NB4 (cell line): Measurements from ENCODE around the gene NOD1.

Experiments
- MYC ChIP-seq: IDR thresholded peaks from 2 replicates; pipeline ENCODE4 v1.6.1; 2011; ENCODE audit warnings: low read depth, low read length
- POLR2A ChIP-seq: IDR thresholded peaks from 2 replicates; pipeline ENCODE4 v1.6.1; 2011; ENCODE audit warnings: mild to moderate bottlenecking; ENCODE audit not compliant: insufficient read length; ENCODE audit errors: extremely low read depth
- TF ChIP-seq, protein P1 (sequence below): IDR thresholded peaks from one replicate; pipeline ENCODE4 v1.5.1; 2012; ENCODE audit warnings: low read depth, low read length
- TF ChIP-seq, protein P2 (sequence below): IDR thresholded peaks from 2 replicates; pipeline ENCODE4 v1.6.1; 2011; ENCODE audit warnings: low read depth, low read length

DNA sequence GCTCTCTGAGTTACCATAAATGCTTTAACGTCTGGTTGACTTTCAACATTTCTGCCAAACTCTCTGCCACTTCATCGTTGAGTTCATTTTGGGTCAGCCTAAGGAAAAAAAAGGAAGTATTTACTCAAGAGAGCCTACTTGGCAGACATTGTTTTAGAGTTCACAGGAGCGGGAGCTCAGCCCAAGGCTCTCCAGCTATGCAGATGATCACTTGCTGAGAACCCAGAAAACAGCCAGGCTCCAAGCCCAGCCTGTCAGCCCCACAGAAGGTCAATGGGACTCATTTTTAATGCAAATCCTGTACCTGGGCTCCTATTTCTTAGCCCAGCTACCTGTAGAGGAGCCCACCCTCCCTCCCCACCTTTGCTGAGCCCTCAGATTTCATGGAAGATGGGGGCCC lies 45.5 kb downstream of the NOD1 start:
- TF ChIP-seq, protein P1, sequence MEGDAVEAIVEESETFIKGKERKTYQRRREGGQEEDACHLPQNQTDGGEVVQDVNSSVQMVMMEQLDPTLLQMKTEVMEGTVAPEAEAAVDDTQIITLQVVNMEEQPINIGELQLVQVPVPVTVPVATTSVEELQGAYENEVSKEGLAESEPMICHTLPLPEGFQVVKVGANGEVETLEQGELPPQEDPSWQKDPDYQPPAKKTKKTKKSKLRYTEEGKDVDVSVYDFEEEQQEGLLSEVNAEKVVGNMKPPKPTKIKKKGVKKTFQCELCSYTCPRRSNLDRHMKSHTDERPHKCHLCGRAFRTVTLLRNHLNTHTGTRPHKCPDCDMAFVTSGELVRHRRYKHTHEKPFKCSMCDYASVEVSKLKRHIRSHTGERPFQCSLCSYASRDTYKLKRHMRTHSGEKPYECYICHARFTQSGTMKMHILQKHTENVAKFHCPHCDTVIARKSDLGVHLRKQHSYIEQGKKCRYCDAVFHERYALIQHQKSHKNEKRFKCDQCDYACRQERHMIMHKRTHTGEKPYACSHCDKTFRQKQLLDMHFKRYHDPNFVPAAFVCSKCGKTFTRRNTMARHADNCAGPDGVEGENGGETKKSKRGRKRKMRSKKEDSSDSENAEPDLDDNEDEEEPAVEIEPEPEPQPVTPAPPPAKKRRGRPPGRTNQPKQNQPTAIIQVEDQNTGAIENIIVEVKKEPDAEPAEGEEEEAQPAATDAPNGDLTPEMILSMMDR, result no peak
- TF ChIP-seq MYC, result no peak
- TF ChIP-seq POLR2A, result no peak
- TF ChIP-seq, protein P2, sequence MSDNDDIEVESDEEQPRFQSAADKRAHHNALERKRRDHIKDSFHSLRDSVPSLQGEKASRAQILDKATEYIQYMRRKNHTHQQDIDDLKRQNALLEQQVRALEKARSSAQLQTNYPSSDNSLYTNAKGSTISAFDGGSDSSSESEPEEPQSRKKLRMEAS, result no peak
